Measurements from ENCODE around the gene UBE2V1. TPM values are rescaled to one million over a fixed set of nuclear protein-coding genes. Genes with fewer than 3 reads are reported as not detected.

UBE2V1 gene
- total RNA-seq, 1 donor from 2014 or later, result 109 TPM

- H3K4me3 ChIP-seq (ENCODE audit: low read depth, low read length), result no peak overlapping the region
- no peak for DNase-seq (ENCODE audit: low read depth)
- no peak for TF ChIP-seq CTCF (conservative IDR thresholded peaks at IDR 0.05; ENCODE audit: low read depth, low read length)
Observed at GRCh38 chr20:50061151-50062005, 51.6 kb downstream of the UBE2V1 start.

- DNase-seq (ENCODE audit: low read depth), result no peak
- no peak overlapping the region for H3K4me3 ChIP-seq (ENCODE audit: low read depth, low read length)
- no peak for TF ChIP-seq CTCF (conservative IDR thresholded peaks at IDR 0.05; ENCODE audit: low read depth, low read length)
Observed at GRCh38 chr20:50058662-50059402, 54.1 kb downstream of the UBE2V1 start.

- no peak for TF ChIP-seq CTCF (conservative IDR thresholded peaks at IDR 0.05; ENCODE audit: low read depth, low read length)
- DNase-seq (ENCODE audit: low read depth), result no peak
- no peak overlapping the region for H3K4me3 ChIP-seq (ENCODE audit: low read depth, low read length)
Observed at GRCh38 chr20:50057714-50058053, 55.3 kb downstream of the UBE2V1 start.

GRCh38 chr20:50056951-50057713 lies 55.8 kb downstream of the UBE2V1 start:
- TF ChIP-seq CTCF (conservative IDR thresholded peaks at IDR 0.05; ENCODE audit: low read depth, low read length), result no peak
- H3K4me3 ChIP-seq (ENCODE audit: low read depth, low read length), result no peak overlapping the region
- DNase-seq (ENCODE audit: low read depth), result no peak

- no peak for DNase-seq (ENCODE audit: low read depth)
- TF ChIP-seq CTCF (conservative IDR thresholded peaks at IDR 0.05; ENCODE audit: low read depth, low read length), result no peak
- H3K4me3 ChIP-seq (ENCODE audit: low read depth, low read length), result no peak overlapping the region
Observed at GRCh38 chr20:50056408-50056926, 56.5 kb downstream of the UBE2V1 start.

GRCh38 chr20:50055524-50056083 lies 57.3 kb downstream of the UBE2V1 start:
- TF ChIP-seq CTCF (conservative IDR thresholded peaks at IDR 0.05; ENCODE audit: low read depth, low read length), result no peak
- no peak overlapping the region for H3K4me3 ChIP-seq (ENCODE audit: low read depth, low read length)
- DNase-seq (ENCODE audit: low read depth), result no peak
